Hepatocyte (in vitro differentiated cells): ENCODE data around the gene BCAS3.

Source experiments
- EZH2 ChIP-seq: fragments of 200-600 bp; sonication (generic); IDR thresholded peaks from 2 replicates; pipeline ENCODE4 v1.6.1; 2016; ENCODE audit warnings: antibody characterized with exemption, mild to moderate bottlenecking, borderline replicate concordance
- EZH2phosphoT487 ChIP-seq: fragments of 200-600 bp; sonication (generic); IDR thresholded peaks from one replicate; pipeline ENCODE4 v1.6.1; 2018; ENCODE audit warnings: antibody characterized with exemption, mild to moderate bottlenecking, low read depth, moderate library complexity; ENCODE audit not compliant: unreplicated experiment, severe bottlenecking

GRCh38 chr17:60629120-60629519, 48.5 kb upstream of the BCAS3 start:
- TF ChIP-seq EZH2 (no peak), EZH2phosphoT487 (no peak)
